Sciatic nerve (tissue), 2 donors: ENCODE data around the gene OMP. TPM values are rescaled to one million over a fixed set of nuclear protein-coding genes. Genes with fewer than 3 reads are reported as not detected.
"Not testable (repeated sequence)": the region's sequence is repeated elsewhere in the genome, so short reads cannot be mapped to it uniquely, and the experiment has no call there.

Experiments
- ATAC-seq: fragments of 200-7000 bp; cut with Tn5 transposase; one replicate; pipeline ENCODE4 v1.9.1; 2020; ENCODE audit warnings: mild to moderate bottlenecking, moderate library complexity
- DNase-seq: peaks from one replicate; pipeline ENCODE4 v3.0.0-alpha.2; 2020; ENCODE audit warnings: low spot score
- intact Hi-C: fragments of 100-400 bp; cut with DNase I; formaldehyde crosslinking; loops from one replicate; pipeline ENCODE4 v1.14.2; 2022
- total RNA-seq: library from RNA; stranded (reverse); fragmentation: NEBNext Ultra II Directional; extraction: Animal tissue kit (Norgen Biotek cat#: 25700); gene quantifications from one replicate; pipeline ENCODE4 v1.2.1, GENCODE V29; 2021
- donor health status: DM: no; HTN: no; CAD: no.
- donor health status: DM: no; HTN: no; CAD: no.

Gene OMP
- total RNA-seq, 1 donor from 2014 or later = 2.8 TPM

DNA sequence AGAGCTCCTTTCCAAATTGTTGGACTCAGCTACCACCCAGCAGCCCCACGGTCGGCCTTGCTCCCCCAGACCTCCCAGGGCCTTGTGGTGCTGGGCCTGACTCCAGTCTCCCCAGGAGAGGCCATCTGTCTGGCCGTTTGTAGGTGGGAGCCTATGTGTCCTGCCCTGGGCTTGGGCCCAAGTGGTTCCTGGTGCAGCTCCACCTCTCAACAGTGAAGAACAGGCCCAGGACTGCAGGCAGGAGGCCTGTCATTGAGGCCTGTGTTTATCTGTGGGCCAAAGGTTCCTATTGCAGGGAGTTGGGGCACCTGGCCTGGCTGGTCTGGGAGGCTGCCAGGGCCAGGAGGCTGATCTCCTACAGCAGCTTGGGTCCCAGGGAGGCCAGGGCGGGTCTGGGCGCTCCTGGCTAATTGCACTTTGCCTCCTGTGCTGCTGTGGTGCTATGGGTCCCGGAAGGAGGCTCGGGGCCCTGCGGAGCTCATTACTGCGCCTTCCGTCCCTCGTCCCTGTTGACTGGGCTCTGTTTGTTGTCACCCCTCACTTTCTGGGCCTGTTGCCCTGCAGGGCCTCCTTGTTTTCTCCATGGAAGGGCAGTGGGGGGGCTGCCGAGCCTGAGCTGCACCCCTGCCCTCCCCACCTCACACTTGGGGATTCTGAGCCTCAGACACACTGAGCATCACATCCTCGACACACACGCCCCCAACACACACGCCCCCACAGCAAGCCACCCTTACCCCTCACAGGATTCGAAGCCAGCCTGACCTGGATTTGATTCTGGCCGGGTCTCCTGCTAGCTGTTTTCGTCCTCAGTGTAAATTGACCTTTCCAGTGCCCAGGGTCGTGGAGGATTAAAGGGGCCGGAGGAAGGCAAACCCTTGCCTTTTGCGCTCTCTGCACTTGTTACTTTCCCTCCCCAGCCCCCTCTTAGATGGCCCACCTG is 6.8 kb upstream of the OMP start:
- no peak for DNase-seq
- intact Hi-C loops = no loop called here

DNA sequence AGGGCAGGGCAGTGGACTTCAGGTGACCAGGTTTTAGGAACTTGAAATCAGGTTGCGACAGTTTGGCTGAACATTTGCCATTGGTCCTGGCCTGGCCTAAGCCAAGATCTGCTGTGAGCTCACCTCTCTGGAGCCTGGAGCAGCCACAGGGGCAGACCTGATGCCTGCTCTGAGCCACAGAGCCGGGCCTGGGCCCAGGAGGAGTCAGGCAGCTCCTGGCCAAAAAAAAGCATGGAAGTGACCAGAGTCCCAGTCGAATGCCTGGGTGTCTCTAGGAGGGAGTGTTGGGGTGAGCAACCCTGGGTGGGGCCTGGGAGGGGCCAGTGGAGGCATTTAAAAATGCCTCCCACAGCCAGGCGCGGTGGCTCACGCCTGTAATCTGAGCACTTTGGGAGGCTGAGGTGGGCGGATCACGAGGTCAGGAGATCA is 6.0 kb upstream of the OMP start:
- intact Hi-C loops = no loop called here
- no peak for DNase-seq
- ATAC-seq = no peak

More for the DNA sequence above, 6.8 kb upstream of the OMP start:
- no peak for ATAC-seq

DNA sequence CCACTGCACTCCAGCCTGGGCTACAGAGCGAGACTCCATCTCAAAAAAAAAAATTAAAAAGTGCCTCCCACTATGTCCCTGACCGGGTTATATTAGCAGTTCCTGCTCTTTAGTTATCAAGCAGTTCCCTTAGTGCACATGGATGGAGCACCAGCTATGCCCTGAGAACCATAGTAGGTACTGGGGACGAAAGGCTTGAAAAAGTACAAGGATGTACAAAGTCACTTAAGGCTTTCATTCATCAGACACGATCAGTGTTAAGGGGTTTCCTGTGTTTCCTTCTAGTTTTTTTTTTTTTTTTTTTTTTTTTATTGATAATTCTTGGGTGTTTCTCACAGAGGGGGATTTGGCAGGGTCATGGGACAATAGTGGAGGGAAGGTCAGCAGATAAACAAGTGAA is 5.5 kb upstream of the OMP start:
- intact Hi-C loops, ATAC-seq, DNase-seq: not testable (repeated sequence)

DNA sequence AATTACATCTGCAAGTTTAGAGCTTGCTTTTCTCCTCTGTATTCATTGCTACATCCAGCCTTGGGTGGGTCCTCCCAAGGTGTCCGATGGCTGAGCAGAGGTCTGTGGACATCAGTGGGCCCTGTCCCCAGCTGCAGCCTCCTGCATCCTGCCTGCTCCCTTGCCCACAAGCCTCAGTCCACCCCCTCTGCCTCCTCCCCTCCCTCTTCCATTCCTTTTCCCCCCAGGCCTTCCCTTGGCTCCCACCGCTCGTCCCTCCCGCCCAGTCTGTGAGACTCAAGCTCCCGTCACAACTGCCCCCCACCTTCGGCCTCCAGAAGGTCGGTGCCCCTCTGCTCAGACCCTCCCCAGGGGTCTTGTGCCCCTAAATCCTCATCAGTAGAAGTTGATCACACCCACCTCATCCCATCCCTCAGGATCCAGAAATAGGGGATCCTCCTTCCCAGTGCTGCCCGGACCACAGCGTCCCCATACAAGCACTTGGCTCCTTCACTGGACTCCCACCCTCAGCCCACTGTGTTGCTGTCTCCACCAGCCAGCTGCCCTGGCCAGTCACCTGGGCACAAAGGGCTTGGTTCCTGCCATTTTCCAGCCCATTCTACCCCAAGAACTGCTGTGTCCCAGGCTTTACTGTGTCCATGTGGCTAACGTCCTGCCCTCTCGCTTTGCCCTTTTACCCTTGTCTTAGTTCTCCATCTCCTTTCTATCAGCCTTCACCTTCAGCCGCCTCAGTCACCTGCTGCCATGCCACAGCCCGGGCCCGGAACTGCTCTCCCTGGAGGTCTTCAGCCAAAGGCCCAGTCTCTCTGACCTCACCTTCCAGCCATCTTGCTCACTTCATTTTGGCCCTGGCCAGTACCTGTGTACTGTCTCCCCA is 2.2 kb upstream of the OMP start:
- intact Hi-C loops = no loop called here
- DNase-seq (peak; percentile 53), ATAC-seq (no peak)

DNA sequence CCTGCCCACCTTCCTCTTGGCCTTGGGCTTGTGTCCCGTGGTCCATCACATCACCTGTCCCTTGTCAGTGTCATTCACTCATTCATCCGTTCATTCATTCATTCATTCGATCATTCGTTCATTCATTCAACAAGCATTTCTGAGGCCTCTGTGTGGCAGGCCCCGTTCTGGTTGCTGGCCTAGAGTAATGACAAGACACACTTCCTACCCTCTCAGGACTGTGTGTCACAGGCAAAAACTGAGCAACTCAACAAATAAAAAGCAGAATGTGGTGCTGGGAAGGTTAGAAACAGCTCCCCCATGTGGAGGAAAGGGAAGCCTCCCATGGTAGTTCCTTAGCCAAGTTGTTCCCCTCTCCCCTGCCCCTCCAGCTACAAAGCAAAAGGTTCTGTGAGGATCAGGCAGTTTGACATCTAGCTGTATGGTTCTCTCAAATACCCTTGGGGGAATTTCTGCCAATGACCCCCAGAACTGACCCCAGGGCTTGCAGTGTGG is 1.6 kb upstream of the OMP start:
- ATAC-seq (no peak), DNase-seq (no peak)
- intact Hi-C loops = no loop called here

DNA sequence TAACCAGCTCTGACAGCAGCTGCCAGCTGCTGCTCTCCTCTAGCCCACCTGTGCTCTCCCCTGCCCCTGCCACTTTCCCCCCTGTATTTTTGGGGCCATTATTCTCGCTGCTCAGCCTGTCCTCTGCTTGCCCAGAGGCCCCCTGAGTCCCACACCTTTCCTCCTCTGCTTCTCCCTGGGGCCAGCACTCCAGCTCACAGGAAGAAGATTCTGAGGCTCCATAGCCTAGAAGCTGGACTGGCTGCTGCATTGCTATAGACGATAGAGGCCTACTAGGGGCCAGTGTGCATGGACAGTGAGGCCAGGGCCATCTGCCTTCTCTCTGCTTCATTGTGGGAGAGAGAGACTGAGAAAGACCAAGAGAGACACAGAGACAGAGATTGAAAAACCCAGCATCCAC is 679 bp downstream of the OMP start:
- intact Hi-C loops = no loop called here
- DNase-seq (no peak), ATAC-seq (no peak)

DNA sequence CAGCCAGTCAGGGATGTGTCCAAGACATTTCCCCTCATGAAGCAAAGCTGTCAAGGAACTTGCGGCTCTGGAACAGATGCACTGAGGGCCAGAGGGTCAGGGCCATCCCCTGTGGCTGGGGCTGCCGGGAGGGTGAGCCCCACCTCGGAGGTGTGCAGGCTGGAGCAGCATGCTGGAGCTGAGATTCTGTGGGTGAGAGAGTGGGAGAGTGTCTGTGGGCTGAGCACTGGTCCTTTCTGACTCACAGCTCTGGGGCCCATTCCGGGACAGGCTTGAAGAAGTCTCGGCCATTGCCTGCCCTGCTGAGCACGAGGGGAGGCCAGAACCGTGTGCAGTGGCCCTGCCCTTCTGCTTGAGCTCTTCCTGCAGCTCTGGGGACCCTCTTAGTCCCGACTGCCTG is 2.1 kb downstream of the OMP start:
- no peak for DNase-seq
- intact Hi-C loops = no loop called here
- ATAC-seq = no peak

DNA sequence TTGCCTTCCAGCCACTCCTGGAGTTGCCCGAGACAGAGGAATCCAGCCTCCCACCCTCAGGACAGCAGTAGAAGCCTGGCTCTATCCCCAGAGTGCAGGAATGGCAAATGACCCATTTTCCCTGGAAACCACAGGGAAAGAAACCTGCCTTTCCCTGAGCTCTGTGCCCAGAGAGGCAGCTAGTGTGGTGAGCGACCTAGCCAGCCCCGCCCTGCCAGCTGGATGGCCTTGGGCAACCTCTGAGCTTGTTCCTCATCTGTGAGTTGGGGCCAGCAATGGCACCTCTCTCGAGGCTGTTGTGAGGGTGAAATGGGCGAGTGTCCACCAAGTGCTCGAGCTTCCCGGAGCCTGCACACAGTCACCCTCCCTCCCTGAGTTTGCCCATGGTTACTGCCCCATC is 3.7 kb downstream of the OMP start:
- no peak for DNase-seq
- intact Hi-C loops = no loop called here
- no peak for ATAC-seq

DNA sequence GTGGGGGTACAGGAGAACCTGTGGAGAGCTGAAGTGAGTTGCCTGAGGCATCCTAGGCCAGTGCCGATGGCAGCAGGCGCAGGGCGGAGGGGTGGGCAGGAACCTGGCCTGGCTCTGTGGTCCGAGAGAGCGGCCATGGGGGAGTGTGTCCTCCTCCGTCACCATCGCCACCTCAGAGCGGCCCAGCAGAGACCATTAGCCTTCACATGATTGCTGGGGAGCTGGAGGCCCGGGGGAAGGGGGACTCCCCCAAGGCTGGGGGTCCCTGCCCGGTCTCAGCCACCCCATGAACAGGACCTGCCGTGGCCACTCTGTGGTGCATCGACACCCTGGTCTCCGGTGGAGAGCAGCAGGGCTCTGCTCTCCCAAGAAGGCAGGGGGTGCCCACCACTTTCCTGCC is 4.1 kb downstream of the OMP start:
- ATAC-seq = no peak
- DNase-seq = no peak
- intact Hi-C loops = no loop called here

DNA sequence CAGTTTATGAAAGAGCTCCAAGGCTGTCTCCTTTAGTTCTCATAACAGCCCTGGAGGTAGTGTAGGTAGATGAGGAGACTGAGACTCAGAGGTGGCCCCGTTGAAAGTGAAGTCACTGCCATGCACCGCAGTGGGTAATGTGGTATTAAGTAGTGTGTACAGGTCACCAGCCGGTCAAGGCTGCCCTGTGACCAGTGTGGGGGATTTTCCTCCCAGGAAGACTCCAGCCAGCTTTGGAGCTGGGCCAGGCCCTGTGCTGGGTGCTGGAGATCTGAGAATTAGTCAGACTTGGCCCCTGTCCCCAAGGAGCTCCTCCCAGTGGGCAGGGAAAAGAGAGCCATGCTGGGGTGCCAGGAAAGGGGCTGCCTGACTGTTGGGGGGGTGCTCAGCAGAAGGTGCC is 5.3 kb downstream of the OMP start:
- peak; percentile 80 for DNase-seq
- intact Hi-C loops = no loop called here
- peak; percentile 13 for ATAC-seq

DNA sequence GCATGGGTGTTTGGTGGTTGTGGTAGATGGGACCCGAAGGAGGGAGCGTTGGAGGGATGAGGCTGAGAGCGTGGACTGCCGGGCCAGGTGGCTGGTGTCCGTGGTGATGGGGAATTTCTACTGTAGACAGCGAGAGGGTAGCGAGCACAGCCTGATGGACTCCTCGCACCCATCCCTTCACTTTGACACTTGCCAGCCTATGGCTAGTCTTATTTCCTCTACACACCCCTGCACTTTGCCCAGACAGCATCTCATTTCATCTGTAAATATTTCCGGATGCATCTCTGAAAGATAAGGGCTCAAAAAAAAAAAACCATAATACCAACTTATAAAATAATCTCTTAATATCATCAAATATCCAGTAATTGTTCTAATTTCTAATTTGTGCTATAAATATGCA is 5.8 kb downstream of the OMP start:
- DNase-seq = no peak
- ATAC-seq = no peak
- intact Hi-C loops = no loop called here

DNA sequence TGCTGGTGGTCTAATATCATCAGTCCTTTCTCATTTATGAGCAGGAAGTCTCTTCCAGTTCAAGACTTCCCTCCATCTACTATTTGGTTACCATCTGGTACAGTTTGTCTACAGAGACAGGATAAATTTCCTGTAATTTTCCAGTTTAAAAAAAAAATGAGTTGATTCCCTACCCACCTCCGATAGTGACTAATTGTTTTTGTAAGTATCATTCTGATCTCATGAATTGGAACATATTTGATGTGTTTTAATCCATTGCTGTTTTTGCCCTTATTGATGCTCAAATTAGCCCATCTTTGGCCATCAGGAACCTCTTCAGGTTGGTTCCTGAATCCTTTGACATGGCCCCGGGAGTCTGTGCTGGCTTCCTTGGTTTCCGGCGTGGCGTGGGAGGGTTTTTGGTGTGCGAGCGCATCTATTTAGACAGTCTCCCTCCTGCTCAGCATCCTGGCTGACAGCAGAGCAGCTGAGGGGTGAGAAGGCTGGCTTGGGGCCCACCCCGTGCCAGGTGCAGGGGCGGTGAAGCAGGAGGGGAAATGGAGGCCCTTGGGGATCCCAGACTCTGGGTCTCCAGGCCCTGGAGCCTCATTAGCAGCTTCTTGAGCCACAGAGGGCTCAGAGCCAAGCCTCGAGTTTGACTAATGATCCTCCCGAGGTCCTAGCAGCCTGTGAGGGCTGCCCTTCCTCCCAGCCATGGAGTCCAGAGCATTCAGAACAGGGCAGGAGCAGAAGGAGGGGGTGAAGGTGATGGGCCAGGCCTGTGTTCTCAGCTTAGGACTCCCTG is 6.8 kb downstream of the OMP start:
- intact Hi-C loops = no loop called here
- peak; percentile 62 for ATAC-seq

DNA sequence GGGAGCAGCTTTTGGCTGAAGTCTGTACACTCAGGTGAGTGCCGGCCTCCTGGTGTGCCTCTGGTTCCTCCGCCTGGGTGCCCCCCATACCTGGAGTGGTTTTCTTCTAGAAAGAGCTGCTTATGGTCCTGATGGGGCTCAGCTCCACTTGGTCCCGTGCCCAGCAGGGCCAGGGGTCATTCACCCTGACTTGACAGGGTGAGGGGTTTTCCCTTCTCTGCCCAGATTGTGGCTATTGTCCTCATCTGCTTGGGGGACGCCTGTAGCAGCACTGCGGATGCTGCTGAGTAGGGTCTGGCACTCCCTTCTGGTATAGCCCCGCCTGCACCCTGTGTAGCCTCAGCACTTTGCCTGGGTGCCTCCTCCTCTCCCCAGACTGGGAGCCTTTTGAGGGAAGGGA is 8.2 kb downstream of the OMP start:
- no peak for DNase-seq
- ATAC-seq = no peak
- intact Hi-C loops = no loop called here

More for the DNA sequence above, 6.8 kb downstream of the OMP start:
- no peak for DNase-seq

DNA sequence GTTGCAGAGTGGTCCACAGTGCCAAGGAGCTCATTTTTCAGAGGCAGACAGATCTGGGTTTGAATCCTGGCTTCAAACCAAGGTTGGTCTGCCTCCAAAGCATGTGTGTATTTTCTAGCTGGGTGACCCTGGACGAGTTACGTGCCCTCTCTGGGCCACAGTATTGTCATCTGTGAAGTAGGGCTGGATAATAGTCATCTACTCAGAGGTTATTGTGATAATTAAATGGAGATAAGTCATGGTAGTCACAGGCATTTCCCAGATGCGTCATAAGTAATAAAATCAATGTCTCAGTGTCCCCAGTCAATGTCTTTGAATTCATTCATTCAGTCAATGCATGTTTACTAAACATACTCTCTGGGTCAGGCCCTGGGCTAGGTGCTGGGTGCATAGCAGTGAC is 8.6 kb downstream of the OMP start:
- DNase-seq (no peak), ATAC-seq (no peak)
- intact Hi-C loops = no loop called here

DNA sequence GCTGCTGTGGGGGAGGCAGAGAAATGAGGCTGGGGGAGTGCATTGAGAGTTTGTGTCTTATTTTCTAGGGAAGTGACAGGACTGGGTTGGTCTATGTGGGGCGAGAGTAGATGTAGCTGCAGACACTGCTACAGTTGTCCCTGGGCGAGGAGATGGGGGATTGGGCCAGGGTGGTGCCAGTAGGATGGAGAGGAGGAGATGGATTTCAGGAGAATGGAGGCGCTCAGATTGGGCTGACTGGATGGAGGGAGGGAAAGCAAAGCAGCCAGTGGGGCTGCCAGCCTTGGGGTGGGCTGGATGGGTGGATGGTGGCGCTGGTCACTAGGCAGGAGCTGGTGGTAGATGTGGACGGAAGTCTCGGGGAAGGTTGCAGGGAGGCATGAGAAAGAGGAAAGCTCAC is 9.3 kb downstream of the OMP start:
- no peak for DNase-seq
- intact Hi-C loops = no loop called here
- ATAC-seq = no peak

DNA sequence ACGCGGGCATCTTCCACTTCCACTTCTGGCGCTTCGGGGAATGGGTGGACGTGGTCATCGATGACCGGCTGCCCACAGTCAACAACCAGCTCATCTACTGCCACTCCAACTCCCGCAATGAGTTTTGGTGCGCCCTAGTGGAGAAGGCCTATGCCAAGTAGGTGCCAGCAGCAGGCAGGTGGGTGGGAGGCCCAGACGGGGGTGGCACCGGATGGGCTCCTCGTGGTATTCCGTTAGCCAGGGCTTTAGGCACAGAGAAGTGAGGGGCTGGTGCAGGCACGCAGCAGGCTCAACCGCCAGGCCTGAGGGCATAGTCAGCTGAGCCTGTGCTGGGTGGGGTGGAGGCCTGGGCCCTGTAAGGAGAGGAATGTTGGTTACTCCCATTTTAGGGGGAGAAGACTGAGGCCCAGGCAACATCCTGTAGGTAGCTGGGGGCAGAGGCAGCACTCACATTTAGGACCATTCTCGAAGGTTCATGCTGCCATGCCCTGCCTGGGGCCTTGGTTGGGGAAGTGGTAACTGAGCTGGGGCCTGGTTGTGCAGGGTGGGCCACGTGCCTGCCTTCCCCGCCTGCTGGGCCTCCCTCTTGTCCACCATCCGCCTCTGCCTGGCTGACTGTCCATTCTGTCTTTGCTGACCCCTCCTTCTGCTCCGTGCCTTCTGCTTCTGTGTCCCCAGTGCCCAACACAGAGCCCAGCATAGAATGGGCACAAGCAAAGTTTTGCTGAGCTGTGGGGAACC is 10.2 kb downstream of the OMP start:
- DNase-seq = no peak
- ATAC-seq = no peak
- intact Hi-C loops = no loop called here

DNA sequence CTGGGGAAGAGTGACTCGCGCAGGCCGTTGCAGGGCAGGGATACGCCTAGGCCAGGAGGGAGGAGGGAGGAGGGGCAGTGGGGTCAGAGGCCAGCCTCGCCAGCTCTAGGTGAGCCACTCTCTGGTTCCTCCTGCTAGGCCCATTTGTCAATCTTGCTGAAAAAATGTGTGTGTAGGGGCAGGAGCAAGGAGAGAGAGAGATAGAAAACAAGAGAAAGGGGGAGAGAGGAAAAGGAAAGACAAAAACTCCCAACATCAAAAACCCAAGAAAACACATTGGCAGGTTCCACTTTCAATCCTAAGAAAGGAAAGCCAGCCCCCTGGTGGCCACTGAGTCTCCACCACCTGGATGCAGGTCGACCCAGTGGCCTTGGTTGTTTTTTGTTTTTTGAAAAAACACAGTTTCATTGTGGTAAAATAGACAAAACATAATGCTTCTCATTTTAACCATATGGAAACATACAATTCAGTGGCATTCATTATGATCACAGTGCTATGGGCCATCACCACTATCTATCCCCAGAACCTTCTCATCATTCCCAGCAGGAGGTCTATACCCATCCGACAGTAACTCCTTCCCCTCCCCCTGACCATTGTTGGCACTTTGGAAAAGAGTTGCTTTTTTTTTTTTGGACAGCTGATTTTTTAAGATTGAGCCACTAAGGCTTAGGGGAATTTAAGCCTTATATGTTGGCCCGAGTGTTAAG is 10.9 kb downstream of the OMP start:
- ATAC-seq = no peak
- no peak for DNase-seq
- intact Hi-C loops = no loop called here

DNA sequence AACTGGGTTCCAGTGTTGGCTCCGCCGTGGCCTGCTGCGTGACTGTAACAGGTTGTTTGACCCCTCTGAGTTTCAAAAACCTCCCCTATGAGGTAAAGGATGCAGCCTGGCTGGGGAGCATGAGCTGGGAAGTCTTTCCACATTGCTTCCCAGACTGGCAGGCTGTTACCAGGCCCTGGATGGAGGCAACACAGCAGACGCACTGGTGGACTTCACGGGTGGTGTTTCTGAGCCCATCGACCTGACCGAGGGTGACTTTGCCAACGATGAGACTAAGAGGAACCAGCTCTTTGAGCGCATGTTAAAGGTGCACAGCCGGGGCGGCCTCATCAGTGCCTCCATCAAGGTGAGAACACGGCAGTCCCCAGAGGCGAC is 11.4 kb downstream of the OMP start:
- no peak for DNase-seq
- no peak for ATAC-seq
- intact Hi-C loops = no loop called here
